Measurements from ENCODE around the gene NDUFA1.
A peak's percentile ranks its signal among the peaks of the same experiment; 100 is the strongest.
"Not testable (repeated sequence)": the region's sequence is repeated elsewhere in the genome, so short reads cannot be mapped to it uniquely, and the experiment has no call there.

NDUFA1 gene

DNA sequence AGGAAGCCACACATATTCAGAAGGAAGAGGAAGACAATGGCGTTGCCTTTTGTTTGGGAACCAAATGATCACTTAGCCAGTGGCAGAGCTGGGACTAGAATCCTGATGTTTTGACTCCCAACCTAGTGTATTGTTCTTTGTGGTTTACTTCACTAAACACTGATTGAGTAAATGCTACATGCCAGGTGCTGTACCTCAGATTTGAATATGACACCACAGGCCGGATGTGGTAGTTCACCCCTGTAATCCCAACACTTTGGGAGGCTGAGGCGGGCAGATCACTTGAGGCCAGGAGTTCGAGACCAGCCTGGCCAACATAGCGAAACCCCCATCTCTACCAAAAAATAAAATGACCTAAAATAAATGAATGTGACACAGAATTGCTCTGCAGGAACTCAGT lies 8.4 kb downstream of the NDUFA1 start:
- no peaks in the 10 kb centered on the region for H3K4me1 ChIP-seq
- intact Hi-C loops (cut with DNase I; ENCODE audit: low total_unique reads): no loop called here
- H3K4me3 ChIP-seq: no peak overlapping the region
- H3K27me3 ChIP-seq: no peaks in the 10 kb centered on the region
- H3K27ac ChIP-seq: no peak overlapping the region
- TF ChIP-seq, protein P1, sequence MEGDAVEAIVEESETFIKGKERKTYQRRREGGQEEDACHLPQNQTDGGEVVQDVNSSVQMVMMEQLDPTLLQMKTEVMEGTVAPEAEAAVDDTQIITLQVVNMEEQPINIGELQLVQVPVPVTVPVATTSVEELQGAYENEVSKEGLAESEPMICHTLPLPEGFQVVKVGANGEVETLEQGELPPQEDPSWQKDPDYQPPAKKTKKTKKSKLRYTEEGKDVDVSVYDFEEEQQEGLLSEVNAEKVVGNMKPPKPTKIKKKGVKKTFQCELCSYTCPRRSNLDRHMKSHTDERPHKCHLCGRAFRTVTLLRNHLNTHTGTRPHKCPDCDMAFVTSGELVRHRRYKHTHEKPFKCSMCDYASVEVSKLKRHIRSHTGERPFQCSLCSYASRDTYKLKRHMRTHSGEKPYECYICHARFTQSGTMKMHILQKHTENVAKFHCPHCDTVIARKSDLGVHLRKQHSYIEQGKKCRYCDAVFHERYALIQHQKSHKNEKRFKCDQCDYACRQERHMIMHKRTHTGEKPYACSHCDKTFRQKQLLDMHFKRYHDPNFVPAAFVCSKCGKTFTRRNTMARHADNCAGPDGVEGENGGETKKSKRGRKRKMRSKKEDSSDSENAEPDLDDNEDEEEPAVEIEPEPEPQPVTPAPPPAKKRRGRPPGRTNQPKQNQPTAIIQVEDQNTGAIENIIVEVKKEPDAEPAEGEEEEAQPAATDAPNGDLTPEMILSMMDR (IDR thresholded peaks at IDR 0.05): no peak
- no peaks in the 10 kb centered on the region for H3K9me3 ChIP-seq
- DNase-seq: no peak
- H3K36me3 ChIP-seq: peaks cover 0 to 12% (median 5%) of the 10 kb centered on the region in 3 donors

DNA sequence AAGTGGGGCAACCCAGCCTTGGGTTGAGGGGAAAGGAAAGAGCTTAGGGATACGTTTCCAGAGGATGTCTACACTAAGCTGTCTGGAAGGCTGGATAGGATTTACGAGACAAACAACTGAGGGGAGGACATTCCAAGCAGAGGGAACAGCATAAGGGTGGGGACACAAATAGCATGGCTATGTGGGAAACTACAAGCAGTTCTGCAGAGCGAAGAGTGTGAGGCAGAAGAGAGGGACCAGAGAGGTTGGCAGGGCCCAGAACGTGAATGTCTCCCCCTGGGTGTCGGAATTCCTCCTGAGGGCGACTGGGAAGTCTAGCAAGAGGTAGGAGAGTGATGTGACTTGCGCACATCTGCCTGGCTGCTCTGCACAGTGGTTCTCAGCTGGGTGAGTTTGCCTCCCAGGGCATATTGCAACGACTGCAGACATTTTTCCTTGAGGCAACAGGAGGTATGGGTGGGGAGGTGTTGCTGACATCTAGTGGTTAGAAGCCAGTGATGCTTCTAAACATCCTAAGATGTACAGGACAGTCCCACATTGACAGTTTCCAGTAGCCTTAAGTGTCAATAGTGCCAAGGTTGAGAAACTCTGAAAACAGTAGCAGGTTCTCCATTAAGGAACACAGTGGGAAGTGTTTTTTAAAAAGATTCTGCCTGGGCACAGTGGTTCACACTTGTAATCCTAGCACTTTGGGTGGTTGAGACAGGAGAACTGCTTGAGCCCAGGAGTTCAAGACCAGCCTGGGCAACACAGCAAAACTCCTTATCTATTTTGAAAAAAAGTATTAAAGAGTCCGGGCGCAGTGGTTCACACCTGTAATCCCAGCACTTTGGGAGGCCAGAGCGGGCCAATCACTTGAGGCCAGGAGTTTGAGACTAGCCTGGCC lies 9.2 kb downstream of the NDUFA1 start:
- TF ChIP-seq, protein P1 (IDR thresholded peaks at IDR 0.05): peak; percentile 45 to 48
- H3K27me3 ChIP-seq: no peaks in the 10 kb centered on the region
- H3K4me1 ChIP-seq: no peaks in the 10 kb centered on the region
- intact Hi-C loops (cut with DNase I; ENCODE audit: low total_unique reads): no loop called here
- no peak overlapping the region for H3K4me3 ChIP-seq
- DNase-seq: no peak
- no peak overlapping the region for H3K27ac ChIP-seq
- H3K36me3 ChIP-seq: peaks cover 0 to 12% (median 5%) of the 10 kb centered on the region in 3 donors
- H3K9me3 ChIP-seq: no peaks in the 10 kb centered on the region

DNA sequence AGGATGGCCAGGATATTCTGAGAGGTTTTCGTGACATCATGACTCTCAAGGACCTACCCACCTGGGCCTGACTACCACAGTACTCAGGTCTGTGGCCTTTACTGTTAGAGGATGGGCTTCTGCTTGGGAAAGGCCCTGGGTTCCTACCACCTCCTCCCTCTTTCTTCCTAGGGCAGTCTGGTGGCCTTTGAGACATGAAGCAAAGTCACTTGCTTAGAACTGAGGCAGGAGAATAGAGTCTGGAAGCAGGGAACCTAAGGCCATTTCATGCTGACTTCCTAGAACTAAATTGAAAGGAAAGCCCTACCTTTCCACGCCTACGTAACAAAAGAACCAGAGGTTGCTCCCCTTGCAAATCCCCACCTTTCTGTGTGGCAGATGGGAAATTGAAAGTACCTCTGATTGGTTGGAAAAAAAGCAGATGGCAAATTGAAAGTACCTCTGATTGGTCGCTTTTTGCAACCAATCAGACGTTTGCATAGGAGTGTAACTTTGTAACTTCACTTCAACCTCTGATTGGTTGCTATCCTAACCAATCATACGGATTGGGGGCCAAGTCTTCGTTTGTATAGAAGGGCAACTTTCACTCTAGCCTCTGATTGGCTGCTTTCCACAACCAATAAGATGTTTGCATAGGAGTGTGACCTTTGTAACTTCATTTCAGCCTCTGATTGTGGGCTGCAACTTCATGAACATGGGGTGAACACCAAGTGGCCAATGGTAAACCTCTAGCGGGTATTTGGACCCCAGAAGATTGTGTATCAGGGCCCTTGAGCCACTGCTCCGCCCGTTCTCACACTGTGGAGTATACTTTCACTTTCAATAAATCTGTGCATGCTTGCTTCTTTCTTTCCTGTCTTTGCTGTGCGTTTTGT lies 14.2 kb downstream of the NDUFA1 start:
- H3K27me3 ChIP-seq: peaks cover 0 to 7% of the 10 kb centered on the region in 2 donors
- no peak overlapping the region for H3K4me3 ChIP-seq
- no peaks in the 10 kb centered on the region for H3K9me3 ChIP-seq
- H3K36me3 ChIP-seq: no peaks in the 10 kb centered on the region
- no peaks in the 10 kb centered on the region for H3K4me1 ChIP-seq
- intact Hi-C loops (cut with DNase I; ENCODE audit: low total_unique reads): no loop called here
- H3K27ac ChIP-seq: no peak overlapping the region
- no peak for DNase-seq
- TF ChIP-seq, protein P1 (IDR thresholded peaks at IDR 0.05): no peak

DNA sequence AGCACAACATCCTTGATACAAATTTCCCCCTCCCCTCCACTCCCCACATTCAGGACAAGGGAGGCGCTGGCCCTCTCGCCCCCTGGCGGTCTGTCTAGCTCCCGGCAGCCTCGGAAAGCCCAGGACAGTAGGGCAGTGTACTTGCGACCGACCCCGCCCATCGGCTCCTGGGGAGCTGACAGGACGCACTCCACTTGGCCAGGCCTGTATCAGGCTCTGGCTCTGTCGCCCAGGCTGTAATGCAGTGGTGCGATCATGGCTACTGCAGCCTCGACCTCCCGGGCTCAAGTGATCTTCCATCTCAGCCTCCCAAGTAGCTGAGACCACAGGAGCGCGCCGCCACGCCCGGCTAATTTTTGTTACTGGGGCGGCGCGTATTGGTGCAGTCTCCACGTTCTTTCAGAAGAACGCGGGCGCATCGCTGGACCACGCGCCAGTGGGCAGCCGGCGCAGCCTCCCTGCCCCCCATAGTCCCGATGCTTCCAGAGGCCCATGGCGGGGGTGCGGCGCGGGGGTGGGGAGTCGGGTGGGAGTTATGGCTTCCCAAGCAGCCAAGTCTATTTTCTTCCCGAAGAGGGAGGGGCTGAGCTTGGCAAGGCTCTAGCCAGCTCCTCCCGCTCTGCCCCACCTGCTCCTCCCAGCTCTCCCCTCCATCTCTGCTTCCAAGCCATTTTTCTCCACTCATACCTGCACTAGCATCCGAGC lies 16.2 kb downstream of the NDUFA1 start:
- H3K27ac ChIP-seq: no peak overlapping the region
- intact Hi-C loops (cut with DNase I; ENCODE audit: low total_unique reads): no loop called here
- DNase-seq: peak in 1 of 2 donors; percentile 21
- no peaks in the 10 kb centered on the region for H3K36me3 ChIP-seq
- peak overlapping the region in 1 of 2 donors; percentile 12 for H3K4me3 ChIP-seq
- no peaks in the 10 kb centered on the region for H3K4me1 ChIP-seq
- TF ChIP-seq, protein P1 (IDR thresholded peaks at IDR 0.05): peak in 1 of 2 experiments; percentile 28
- H3K9me3 ChIP-seq: no peaks in the 10 kb centered on the region
- peaks cover 0 to 7% of the 10 kb centered on the region in 2 donors for H3K27me3 ChIP-seq

DNA sequence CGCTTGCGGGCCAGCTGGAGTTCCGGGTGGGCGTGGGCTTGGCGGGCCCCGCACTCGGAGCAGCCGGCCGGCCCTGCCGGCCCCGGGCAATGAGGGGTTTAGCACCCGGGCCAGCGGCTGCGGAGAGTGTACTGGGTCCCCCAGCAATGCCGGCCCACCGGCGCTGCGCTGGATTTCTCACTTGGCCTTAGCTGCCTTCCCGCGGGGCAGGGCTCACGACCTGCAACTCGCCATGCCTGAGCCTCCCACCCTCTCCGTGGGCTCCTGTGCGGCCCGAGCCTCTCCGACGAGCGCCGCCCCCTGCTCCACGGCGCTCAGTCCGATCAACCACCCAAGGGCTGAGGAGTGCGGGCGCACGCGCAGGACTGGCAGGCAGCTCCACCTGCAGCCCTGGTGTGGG lies 19.0 kb downstream of the NDUFA1 start:
- H3K36me3 ChIP-seq; H3K9me3 ChIP-seq; H3K4me1 ChIP-seq; intact Hi-C loops (cut with DNase I; ENCODE audit: low total_unique reads); DNase-seq; H3K27me3 ChIP-seq; H3K27ac ChIP-seq; H3K4me3 ChIP-seq: not testable (repeated sequence)

DNA sequence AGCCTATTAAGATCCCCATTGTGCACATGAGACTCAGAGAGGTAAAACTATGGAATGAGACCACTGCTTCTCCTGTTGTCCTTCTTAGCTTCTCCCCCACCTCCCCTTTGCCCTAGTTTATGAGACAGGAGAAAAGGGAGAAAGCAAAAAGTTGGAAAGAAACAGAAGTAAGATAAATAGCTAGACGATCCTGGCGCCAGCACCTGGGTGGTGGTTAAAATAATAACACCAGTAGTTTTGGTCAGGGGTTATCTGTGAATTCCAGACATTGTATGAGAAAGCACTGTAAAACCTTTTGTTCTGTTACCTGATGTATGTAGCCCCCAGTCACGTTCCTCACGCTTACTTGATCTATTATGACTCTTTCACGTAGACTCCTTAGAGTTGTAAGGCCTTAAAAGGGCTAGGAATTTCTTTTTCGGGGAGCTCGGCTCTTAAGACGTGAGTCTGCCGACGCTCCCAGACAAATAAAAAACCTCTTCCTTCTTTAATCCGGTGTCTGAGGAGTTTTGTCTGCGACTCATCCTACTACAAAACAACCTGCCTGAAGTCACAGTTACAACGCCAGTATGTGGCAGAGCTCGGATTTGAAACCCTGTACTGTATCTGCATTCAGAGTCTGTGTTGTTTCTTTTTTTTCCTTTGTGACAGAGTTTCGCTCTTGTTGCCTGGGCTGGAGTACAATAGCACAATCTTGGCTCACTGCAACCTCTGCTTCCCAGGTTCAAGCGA lies 20.5 kb downstream of the NDUFA1 start:
- H3K27ac ChIP-seq; H3K9me3 ChIP-seq; H3K27me3 ChIP-seq; H3K36me3 ChIP-seq; H3K4me1 ChIP-seq; DNase-seq; intact Hi-C loops (cut with DNase I; ENCODE audit: low total_unique reads); H3K4me3 ChIP-seq: not testable (repeated sequence)

Data from tibial artery (tissue), 4 donors.